Umbilical cord (tissue), 2 donors: ENCODE results near the gene EVC2. TPM values are rescaled to one million over a fixed set of nuclear protein-coding genes. Genes with fewer than 3 reads are reported as not detected.
"Not testable (repeated sequence)": the region's sequence is repeated elsewhere in the genome, so short reads cannot be mapped to it uniquely, and the experiment has no call there.

Experiments
- DNase-seq: peaks from one replicate; pipeline ENCODE4 v3.0.0-alpha.2; 2015; ENCODE audit warnings: low spot score
- total RNA-seq: library from RNA; depleted of rRNA; stranded (reverse); fragments of >200 nt; gene quantifications from one replicate; pipeline ENCODE4 v1.2.3, GENCODE V29; 2014; ENCODE audit warnings: low replicate concordance; ENCODE audit not compliant: insufficient read depth

EVC2 gene
- total RNA-seq, 1 donor from 2014 or later, result 10.6 TPM

DNA sequence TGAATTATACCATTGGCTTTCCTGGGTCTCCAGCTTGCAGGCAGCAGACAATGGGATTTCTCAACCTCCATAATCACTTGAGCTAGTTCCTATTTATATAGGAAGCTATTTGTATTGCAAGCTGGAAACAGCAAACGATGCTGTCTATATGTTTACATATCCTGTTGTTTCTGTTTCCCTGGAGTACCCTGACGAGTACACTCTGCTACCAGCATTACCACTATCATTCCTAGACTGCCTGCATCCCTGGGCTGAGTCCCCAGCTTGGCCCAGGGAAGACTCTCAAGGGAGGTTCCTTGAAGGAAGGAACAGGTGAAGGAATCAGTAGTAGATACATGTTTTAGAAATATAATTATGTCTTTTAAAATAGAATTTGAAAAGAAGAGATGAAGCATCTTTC is 81.4 kb downstream of the EVC2 start:
- no peak for DNase-seq

DNA sequence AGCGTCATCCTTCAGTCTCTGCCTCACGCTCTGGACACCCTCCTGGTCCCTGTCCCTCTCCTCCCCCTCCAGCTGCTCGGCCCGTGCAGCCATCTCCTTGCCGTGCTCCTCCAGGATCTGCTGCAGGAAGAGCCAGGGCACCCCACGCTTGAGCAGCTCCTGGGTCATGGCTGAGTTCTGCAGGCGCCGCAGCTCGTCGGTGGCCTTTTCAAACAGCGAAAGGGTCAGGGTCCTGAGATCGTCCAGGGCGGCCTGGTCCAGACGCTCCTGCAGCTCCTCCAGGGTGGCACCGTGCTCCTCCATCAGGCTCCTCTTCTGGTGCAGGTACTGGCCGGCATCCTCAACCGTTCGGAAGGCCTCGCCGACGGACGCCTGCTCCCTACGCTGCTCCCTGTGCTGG is 85.8 kb downstream of the EVC2 start:
- no peak for DNase-seq

DNA sequence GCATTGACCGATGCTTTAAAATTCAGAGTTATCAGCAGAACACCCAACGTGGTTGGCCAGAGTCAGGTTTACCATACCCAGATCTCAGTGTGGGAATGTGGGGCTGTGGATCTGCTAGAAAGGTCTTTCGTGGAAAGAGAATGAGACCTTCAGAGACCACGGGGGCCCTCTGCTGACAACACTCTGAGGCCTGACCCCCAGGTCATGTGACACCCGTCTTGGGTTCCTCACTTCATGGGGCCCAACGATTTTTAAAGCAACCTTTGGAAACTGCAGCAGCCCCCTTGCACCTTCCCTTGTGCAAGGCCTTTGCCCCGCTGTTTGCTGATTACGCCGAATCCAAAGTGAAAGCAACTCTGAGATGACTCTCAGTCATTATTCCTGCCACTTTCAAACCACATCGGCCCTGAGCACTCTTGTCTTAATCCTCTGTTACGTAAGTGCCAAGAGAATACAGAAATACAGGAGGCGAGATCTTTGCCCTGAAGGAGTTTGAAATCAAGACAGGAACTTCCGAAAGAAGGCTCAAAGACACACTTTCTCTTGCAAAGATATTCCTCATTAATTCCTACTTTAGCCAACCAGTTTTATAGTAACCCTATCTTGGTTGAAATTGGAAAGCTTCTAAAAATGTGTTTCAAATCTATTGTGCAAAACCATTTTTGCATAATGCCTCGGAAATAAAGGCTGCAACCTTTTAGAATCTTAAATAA is 88.3 kb downstream of the EVC2 start:
- DNase-seq, result no peak

DNA sequence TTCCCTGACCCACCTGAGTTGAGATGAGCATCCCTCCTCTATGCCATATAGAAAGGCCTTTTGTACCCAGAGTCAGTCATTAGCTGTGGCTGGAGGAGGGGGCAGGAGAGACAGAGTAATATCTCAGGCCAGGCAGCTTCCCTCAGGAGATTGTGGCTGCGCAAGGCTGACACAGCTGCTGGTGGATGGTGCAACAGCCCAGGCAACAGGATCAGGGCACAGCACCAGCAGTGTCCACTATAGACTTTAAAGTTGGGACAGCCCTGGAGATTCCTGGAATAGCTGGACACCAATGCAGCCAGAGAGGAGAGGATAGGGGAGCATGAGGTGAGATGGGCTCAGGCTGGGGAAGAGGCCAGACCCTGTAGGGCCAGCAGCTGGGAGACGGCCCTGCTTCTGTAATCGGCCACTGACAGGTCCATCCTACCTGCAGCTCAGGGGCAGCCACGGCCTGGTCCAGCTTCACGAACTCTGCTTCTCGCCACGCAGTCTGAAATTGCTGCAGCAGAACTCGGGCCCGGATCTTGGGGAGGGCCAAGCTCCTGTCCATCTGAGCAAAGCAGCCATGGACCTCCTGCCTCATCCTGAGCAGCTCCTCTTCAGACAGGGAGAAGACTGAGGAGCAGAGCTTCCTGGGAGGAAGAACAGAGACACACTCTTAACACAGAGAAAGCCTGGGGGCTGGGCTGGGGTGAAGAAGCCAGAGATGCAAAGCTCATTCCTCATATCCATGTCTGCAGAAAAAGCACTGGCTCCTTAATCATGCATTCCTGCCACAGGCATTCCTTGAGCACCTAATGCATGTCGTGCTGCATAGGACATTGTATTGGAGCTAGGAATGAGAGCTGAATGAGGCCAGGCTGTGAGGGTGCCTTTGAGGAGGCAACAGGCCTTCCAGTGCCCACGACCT is 90.1 kb downstream of the EVC2 start:
- DNase-seq, result no peak

DNA sequence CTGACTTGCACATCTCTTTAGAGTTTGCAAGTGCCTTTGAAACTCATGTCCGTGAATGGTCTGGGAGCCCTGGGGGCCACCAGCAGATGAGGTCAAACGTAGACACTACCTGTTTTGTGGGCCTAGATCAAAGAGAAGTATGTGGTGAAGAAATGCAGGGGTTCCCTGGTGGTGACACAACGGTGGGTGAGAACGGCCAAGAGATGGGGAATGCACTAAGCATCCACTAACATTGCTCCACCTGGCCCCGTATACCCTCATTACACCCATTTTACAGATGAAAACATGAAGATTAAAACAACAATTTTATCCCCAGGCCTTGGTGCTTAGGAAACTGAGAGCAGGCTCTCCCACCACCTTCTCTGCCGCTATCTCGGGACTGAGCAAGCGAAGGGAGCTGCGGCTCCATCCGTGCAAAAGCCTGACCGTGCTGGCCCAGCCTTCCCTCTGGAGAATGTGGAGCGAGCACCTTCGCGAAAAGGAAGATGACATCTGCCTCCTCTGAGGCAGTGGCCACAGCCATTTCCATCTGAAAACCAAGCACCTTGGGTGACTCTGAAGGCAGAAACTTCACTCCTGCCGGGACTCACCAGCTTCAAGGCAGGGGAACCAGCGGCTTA is 91.9 kb downstream of the EVC2 start:
- no peak for DNase-seq

DNA sequence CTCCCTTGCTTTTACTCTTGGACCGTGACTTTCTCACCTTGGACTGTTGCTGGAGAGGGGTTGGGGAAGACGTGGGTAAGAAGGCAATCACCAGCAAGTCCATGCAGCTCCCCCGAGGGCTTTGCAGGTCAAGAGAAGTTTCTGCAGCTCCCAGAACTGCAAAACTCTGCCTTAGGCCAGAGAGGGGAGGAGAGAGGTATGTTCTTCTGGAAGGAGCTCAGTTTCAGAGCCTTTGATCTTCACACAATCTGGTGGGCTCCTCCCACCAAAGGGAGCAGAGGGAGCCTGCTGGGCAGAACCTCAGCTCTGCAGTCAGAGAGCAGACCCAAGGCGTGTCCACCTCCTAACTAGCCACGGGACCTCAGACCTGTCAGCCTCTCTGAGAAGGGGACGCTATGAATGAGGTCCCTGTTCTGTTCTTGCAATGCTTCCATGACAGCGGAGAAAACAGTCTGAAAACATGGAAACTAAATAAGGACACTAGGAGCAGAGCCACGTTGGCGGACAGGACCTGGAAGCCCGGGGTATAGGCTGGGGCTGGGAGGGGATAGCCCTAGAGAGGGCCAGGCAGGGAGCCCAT is 92.8 kb downstream of the EVC2 start:
- peak; percentile 72 for DNase-seq

DNA sequence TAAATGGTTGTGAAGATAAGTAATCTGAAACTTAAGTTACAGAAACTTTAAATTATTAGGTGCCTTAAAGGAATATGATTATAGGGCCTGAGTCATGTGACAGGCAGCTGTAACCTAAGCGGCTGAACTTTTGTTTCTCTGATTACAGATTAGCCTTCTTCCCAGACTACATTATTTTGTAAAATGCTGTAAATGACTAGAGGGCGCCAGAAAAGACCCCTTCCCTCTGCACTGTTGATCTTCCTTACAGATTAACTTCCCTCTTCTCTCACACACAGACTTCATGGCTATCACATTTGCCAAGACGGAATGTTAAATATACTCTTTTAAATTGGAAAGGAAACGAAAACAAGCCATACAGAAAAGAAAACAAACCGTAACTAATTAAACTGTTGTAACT is 96.6 kb downstream of the EVC2 start:
- no peak for DNase-seq

DNA sequence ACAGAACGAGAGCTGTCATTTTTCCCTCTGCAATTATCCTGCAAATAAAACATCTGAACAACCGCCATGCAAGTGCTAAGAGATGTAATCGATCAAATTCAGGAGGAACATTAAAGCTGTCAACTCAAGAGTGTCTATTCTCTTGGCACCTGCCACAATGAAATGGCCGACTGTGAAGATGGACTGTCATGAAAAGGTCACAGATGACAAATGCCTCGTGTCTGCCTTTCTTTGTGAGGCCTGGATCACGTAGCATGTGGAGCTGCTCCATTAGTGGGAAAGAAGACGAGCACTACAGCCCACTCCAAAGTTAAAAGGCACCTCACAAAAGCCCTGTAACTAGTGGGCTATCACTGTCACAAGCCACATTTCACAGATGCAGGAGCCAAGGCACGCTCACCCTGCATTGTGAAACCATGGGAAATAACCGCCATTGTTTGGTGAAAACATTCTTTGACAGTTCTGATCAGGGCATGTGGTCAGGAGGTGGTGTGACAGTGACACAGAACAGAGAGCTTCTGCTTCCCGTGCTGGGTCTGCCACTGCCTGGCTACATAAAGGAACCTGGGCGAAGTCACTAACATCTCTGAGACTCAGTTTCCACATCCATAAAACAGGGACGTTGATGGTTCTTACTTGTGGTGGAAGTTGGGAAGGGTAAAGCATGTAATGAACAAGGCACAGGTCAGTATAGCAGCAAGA is 98.9 kb downstream of the EVC2 start:
- DNase-seq, result no peak

DNA sequence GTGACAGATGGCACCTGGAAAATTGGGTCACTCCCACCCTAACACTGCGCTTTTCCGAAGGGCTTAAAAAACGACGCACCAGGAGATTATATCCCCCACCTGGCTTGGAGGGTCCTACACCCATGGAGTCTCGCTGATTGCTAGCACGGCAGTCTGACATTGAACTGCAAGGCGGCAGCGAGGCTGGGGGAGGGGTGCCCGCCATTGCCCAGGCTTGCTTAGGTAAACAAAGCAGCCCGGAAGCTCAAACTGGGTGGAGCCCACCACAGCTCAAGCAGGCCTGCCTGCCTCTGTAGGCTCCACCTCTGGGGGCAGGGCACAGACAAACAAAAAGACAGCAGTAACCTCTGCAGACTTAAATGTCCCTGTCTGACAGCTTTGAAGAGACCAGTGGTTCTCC is 114.5 kb downstream of the EVC2 start:
- DNase-seq, result not testable (repeated sequence)

DNA sequence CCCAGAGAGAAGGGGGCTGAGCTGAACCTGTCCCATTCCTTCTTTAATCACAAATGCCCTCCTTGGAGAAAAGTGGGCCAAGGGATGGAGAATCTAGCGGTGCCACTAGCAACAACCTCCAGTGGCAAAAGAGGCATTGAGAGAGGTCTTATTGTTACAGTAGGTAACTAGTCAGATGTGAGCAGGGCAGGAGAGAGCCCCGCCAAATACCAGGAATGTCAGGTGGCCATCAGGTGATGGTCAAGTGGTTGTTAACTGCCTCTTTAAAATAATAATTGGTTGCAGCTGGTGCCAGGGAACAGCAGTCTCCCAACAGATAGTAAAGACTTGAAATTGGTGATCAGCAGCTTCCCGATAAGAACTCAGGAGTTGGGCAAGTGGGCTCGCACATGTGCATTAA is 116.1 kb downstream of the EVC2 start:
- no peak for DNase-seq

DNA sequence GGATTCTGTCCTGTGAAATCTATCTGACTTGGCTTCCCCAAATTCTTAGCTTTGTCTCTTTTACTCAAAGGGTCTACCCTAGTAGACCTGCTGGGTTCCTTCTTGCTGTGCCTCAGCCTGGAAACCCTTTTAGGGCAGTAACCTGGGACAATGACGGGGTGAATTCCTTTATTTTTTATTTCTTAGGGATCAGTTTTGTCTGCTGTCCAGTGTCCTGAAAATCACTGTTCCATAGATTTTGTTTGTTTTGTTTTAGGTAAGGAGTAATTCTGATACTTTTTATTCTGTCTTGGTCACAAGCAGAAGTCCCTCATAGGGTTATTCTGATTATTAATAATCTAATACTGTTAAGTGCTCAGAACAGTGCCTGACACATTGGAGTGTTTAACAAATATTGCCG is 118.9 kb downstream of the EVC2 start:
- DNase-seq, result no peak

DNA sequence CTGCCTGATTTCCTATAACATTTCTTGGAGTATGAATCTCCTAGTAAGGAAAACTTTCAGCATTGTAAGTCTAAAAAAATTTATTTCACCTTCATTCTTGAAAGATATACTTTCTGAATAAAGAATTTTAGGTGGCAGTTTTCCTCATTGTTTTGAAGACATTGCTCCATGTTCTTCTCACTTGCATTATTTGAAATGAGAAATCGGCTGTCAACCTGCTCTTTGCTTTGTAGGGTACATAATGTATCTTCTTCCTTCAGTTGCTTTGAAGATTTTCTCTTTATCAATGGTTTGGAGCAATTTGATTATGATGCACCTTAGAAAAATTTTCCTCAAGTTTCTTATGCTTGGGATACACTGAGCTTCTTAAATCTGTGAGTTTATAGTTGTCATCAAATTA is 120.3 kb downstream of the EVC2 start:
- DNase-seq, result no peak

DNA sequence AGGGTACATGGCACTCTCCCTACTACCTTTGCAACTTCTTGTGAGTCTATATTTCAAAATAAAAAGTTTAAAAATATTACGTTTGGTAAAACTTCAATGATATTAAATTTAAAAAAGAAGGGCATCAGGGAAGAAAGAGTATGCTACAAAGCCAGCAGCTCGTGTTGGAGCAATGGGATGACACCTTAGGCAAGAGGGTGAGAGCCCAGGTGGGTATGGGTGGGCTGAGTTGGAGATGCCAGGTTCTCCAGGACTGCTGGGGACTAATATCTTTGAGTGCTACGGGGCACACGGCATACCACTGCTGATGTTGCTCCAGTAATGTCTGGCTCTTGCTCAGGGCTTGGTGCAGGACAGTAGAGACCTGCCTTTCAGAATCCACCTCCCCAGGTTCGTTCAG is 132.4 kb downstream of the EVC2 start:
- no peak for DNase-seq

DNA sequence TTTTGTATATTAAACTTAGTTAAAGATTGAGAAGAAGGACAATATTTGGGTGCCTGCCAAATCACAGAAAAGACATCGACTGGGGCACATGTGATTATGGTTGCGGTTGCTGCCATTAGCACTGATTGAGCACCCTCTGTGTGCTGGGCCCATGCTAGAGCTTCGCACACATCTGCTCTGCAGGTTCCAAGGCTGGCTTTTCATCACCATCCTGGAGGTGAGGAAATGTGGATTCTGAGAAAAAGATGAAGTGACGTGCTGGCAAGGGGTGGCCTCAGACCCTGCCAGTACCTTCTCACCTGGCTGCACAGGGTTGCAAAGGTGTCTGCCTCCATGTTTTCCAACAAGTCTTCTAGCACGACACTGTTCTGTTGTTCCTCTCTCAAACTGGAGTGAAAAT is 134.0 kb downstream of the EVC2 start:
- no peak for DNase-seq

DNA sequence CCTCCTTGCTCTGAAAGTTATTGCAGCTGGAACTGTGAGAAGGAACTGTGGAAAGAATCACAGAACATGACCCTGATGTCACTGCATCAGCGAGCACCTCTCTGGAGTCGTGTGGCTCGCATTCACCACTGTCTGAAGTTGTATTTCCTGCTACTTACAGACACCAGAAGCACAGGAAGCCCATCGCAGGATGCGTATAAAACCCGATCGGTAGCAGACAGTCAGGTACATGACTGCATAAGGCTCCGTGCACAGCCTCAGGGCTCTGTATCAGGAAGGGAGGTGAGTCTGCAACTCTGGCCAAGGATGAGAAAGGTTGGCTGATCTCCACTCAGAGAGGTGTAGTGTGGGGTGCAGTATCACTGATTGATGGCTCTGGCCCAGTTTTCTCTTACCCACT is 134.4 kb downstream of the EVC2 start:
- no peak for DNase-seq

DNA sequence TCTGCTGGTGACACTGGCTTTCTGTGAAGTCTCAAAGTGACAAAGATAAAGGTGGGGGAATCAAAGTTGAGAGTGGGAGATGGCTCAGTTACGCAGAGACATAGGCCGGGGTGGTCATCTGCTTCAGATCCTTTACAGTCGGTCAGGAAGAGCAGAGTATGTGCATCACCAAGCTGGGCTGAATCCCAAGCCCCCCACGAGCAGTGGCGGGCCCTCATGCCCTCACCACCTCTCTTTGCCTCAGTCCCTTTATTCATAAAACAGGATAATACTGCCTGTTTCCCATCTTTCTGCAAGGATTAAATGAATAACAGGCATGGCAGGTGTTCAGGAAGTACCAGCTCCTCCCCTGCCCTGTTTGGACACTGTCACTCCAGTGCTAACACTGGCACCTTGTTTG is 135.6 kb downstream of the EVC2 start:
- no peak for DNase-seq

DNA sequence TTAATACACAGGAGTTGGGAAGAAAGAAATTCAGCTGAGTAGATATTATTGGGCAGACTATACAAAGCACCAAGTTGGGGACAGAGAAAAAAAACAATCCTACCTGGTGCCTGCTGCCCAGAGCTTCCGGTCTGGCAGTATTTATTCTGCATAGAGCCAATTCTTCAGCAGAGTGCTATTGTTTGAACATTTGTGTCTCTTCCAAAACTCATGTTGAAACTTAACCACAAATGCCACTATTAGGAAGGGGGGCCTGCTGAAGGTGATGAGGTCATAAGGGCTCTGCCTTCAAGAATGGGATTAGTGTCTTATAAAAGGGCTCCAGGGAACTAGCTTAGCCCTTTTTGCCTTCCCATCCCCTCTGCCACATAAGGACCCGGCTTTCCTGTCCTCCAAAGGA is 136.2 kb downstream of the EVC2 start:
- DNase-seq, result no peak

DNA sequence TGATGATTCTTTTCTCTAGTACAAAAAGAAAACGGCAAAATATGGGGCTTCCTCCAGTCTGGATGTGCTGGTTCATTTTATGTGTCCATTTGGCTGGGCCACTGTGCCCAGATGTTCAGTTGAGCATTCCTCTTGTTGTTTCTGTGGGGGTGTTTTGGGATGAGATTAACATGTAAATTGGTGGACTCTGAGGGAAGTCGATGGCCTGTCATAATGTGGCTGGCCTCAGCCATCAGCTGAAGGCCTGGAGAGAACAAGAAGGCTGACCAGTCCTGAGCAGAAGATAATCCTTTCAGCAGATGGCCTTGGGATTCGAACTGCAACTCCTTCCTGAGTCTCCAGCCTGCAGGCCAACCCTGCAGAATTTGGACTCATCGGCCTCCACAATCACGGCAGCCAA is 136.7 kb downstream of the EVC2 start:
- DNase-seq, result no peak

DNA sequence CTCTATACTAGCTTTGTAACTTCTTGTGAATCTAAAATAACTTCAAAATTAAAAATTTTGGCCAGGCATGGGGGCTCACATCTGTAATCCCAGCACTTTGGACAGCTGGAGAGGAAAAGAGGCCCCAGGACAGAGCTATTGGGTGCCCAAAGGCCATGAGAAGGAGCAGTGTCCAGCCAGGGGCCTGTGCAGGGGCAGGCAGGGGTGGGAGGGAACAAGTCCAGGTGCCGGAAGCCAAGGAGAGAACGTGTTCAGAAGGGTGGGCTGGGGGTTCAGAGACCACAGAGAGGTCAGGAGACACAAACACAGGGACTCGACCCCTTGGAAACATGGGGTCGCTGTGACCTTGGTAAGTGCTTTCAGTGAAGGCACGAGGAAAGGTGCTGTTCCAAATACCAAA is 138.9 kb downstream of the EVC2 start:
- no peak for DNase-seq

DNA sequence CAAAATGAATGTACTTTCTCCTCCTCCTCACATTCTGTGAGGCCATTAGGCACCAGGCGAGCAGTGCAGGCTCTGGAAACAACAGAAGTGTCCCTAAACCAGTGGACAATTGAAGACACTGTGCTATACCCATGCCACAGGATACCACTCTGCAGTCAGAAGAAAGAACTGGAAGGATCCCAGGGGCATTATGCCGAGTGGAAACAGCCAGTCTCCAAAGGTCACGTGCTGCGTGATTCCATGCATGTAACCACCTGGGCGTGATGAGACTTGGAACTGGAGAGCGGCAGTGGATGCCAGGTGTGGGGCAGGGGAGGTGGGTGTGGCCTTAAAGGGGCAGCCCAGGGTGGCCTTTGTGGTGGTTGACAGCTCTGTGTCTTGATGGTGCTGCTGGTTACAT is 139.4 kb downstream of the EVC2 start:
- DNase-seq, result no peak

DNA sequence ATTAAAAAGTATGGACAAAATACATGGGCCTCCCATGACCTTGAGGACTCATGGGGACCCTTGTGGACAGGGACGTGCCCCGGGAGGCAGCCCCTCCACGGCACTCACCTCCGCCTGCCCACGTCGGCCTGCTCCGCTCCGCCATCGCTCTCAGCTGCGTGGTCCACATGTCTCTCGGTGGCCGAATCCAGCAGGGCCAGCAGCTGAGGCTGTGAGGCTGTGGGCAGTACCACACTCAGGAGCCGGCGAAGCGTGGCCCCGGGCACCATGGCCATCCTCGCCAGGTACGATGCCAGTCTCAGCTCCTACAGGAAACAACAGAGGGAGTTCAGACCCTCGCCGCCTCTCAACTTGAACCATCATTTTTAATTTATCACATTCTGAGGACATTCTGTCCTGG is 140.0 kb downstream of the EVC2 start:
- no peak for DNase-seq

DNA sequence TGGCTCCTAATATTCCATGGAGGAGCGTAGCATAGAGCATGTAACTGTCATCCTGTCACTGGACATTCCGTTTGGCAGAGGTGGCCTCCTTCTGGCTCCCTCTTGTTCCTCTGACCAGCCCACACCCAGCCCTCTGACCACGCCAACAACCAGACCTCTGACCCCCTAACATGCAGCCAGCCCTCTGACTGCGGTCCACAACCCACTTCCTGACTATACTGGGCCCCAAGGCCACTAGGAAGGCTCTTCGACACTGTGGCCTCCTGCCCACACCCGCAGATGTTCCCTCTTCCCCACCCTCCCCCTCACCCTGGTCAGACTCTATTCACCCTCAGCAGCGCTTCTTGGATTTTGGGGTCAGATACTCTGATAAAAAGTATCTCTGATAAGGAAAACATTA is 141.4 kb downstream of the EVC2 start:
- no peak for DNase-seq
